KMS-11 (cell line): Measurements from ENCODE around the gene IL15.

Source experiments
- H2AFZ ChIP-seq: fragments of 200-600 bp; sonication (generic); 2 replicates; pipeline ENCODE4 v1.6.1; 2016; ENCODE audit warnings: antibody characterized with exemption, mixed run types, low read depth
- H3K27ac ChIP-seq: fragments of 200-600 bp; sonication (generic); 2 replicates; pipeline ENCODE4 v1.6.1; 2016; ENCODE audit warnings: mild to moderate bottlenecking, mixed run types
- H3K27me3 ChIP-seq: fragments of 200-600 bp; sonication (generic); 2 replicates; pipeline ENCODE4 v1.6.1; 2017; ENCODE audit warnings: mild to moderate bottlenecking, low read depth, mixed run types, moderate library complexity; ENCODE audit not compliant: insufficient read depth
- H3K36me3 ChIP-seq: fragments of 200-600 bp; sonication (generic); 2 replicates; pipeline ENCODE4 v1.6.1; 2017; ENCODE audit warnings: mild to moderate bottlenecking, mixed run types; ENCODE audit not compliant: insufficient read depth
- H3K4me1 ChIP-seq: fragments of 200-600 bp; sonication (generic); 2 replicates; pipeline ENCODE4 v1.6.1; 2016; ENCODE audit warnings: mild to moderate bottlenecking, low read depth, mixed run types; ENCODE audit not compliant: poor library complexity, severe bottlenecking
- H3K4me2 ChIP-seq: fragments of 200-600 bp; sonication (generic); 2 replicates; pipeline ENCODE4 v1.7.0; 2016; ENCODE audit warnings: mild to moderate bottlenecking, mixed run types
- H3K4me3 ChIP-seq: fragments of 200-600 bp; sonication (generic); IDR thresholded peaks from 2 replicates; pipeline ENCODE4 v1.6.1; 2017; ENCODE audit warnings: low read depth, low read length, mixed read lengths; ENCODE audit not compliant: insufficient read depth
- H3K79me2 ChIP-seq: fragments of 200-600 bp; sonication (generic); 2 replicates; pipeline ENCODE4 v1.6.1; 2016; ENCODE audit warnings: low read depth, mixed run types; ENCODE audit not compliant: insufficient read depth
- H3K9ac ChIP-seq: fragments of 200-600 bp; sonication (generic); 2 replicates; pipeline ENCODE4 v1.6.1; 2016; ENCODE audit warnings: mild to moderate bottlenecking, mixed run types
- H4K20me1 ChIP-seq: fragments of 200-600 bp; sonication (generic); 2 replicates; pipeline ENCODE4 v1.6.1; 2016; ENCODE audit warnings: mild to moderate bottlenecking, mixed run types; ENCODE audit not compliant: insufficient read depth
- TF ChIP-seq, protein P1 (sequence below): fragments of 200-600 bp; sonication (generic); conservative IDR thresholded peaks from 2 replicates; pipeline ENCODE4 v1.6.1; 2017; ENCODE audit warnings: low read depth, mild to moderate bottlenecking, antibody characterized with exemption, low read length, moderate library complexity, mixed read lengths

Gene IL15

DNA sequence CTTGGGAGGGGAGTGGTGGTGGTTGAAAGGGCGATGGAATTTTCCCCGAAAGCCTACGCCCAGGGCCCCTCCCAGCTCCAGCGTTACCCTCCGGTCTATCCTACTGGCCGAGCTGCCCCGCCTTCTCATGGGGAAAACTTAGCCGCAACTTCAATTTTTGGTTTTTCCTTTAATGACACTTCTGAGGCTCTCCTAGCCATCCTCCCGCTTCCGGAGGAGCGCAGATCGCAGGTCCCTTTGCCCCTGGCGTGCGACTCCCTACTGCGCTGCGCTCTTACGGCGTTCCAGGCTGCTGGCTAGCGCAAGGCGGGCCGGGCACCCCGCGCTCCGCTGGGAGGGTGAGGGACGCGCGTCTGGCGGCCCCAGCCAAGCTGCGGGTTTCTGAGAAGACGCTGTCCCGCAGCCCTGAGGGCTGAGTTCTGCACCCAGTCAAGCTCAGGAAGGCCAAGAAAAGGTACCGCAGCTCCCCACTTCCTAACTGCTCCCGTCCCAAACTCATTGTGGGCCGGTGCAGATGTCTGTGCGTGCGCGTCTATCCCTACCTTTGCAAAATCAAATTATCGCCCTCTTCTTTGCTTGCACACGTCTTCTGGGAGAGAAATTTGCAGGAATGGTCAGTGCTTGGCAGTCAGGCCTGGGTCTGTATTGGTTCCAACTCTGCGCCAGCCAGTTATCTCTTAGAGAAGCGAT, 533 bp downstream of the IL15 start:
- H3K4me2 ChIP-seq, result peak overlapping the region; percentile 86
- peak overlapping the region; percentile 77 for H3K9ac ChIP-seq
- H2AFZ ChIP-seq, result peak overlapping the region; percentile 100
- H3K36me3 ChIP-seq, result no peaks in the 10 kb centered on the region
- H3K79me2 ChIP-seq, result no peaks in the 10 kb centered on the region
- H3K4me3 ChIP-seq, result no peak overlapping the region
- H4K20me1 ChIP-seq, result no peaks in the 10 kb centered on the region
- H3K27me3 ChIP-seq, result no peaks in the 10 kb centered on the region
- TF ChIP-seq, protein P1, sequence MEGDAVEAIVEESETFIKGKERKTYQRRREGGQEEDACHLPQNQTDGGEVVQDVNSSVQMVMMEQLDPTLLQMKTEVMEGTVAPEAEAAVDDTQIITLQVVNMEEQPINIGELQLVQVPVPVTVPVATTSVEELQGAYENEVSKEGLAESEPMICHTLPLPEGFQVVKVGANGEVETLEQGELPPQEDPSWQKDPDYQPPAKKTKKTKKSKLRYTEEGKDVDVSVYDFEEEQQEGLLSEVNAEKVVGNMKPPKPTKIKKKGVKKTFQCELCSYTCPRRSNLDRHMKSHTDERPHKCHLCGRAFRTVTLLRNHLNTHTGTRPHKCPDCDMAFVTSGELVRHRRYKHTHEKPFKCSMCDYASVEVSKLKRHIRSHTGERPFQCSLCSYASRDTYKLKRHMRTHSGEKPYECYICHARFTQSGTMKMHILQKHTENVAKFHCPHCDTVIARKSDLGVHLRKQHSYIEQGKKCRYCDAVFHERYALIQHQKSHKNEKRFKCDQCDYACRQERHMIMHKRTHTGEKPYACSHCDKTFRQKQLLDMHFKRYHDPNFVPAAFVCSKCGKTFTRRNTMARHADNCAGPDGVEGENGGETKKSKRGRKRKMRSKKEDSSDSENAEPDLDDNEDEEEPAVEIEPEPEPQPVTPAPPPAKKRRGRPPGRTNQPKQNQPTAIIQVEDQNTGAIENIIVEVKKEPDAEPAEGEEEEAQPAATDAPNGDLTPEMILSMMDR, result no peak
- H3K27ac ChIP-seq, result peak overlapping the region; percentile 51
- H3K4me1 ChIP-seq, result peaks cover 18% of the 10 kb centered on the region

DNA sequence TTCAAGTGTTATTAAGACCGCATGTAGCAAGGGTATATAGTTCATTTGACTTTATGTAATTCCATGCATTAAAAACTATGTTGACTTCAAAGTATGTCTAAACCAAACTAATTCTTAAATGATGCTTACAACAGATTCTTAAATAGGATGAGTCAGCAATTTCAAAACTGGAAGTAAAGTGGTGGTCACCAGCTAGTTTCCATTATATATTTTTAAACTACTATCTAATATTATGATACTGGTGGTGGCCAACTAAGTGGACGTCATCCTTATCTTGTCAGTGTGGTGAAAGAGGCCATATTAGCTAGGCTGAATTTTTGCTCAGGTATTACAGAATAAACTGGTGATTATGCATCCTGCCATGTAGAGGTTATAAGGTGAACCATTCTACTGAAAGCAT, 1.2 kb downstream of the IL15 start:
- no peaks in the 10 kb centered on the region for H4K20me1 ChIP-seq
- H3K79me2 ChIP-seq, result no peaks in the 10 kb centered on the region
- peaks cover 18% of the 10 kb centered on the region for H3K4me1 ChIP-seq
- peak overlapping the region; percentile 86 for H3K4me2 ChIP-seq
- peak overlapping the region; percentile 77; the same call in 1 of the 2 replicates for H3K9ac ChIP-seq
- H3K27ac ChIP-seq, result peak overlapping the region; percentile 51; the same call in 1 of the 2 replicates
- no peaks in the 10 kb centered on the region for H3K36me3 ChIP-seq
- TF ChIP-seq, protein P1, result no peak
- peak overlapping the region; percentile 100; the same call in 1 of the 2 replicates for H2AFZ ChIP-seq
- no peaks in the 10 kb centered on the region for H3K27me3 ChIP-seq
- H3K4me3 ChIP-seq, result no peak overlapping the region

DNA sequence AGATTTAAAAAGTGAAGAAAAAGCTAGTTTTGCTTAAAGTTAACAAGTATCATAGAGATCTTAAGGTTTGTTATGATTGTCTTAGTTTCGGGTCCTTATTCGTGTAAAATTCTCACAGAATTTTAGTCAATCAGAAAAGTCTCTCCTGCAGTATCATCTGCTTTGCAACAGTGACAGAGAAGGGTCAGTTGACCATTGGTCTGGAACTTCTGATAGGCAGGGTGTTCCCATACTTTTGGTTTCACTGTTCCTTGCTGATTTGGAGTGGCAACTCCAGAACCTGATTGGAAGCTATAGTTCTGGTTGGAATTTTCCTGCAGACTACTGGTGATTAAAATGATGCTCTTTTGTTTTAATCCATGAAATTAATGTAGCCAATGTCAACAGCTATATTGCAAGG, 1.8 kb downstream of the IL15 start:
- Histone ChIP-seq H4K20me1 (no peaks in the 10 kb centered on the region), H2AFZ (no peak overlapping the region), H3K4me3 (no peak overlapping the region), H3K27me3 (no peaks in the 10 kb centered on the region), H3K27ac (no peak overlapping the region), H3K79me2 (no peaks in the 10 kb centered on the region), H3K36me3 (no peaks in the 10 kb centered on the region), H3K4me1 (peaks cover 18% of the 10 kb centered on the region), H3K9ac (no peak overlapping the region), H3K4me2 (peak overlapping the region; percentile 86; the same call in 1 of the 2 replicates)
- TF ChIP-seq, protein P1, result no peak

DNA sequence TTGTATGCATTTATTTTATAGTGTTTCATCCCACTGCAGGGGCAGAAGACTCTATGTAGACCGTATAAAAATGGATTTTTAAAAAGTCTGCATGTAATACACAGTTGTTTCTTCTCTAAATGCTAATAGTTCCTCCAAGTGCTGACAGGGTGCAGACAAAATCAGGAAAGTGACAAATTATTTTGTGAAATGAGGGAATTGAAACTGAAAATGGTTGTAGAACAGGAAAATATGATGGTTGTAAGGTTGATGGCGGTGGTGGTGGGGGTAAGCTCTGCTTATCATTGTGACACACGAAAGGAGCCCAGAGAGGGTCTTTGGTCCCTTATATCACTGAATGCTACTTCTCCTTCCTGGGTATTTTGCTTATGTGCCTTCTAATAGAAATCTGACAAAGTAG, 4.3 kb downstream of the IL15 start:
- Histone ChIP-seq H3K27ac (no peak overlapping the region), H3K4me1 (peaks cover 17% of the 10 kb centered on the region), H3K36me3 (no peaks in the 10 kb centered on the region), H3K79me2 (no peaks in the 10 kb centered on the region), H4K20me1 (no peaks in the 10 kb centered on the region), H3K9ac (no peak overlapping the region), H3K27me3 (no peaks in the 10 kb centered on the region), H3K4me3 (no peak overlapping the region), H2AFZ (no peak overlapping the region), H3K4me2 (no peak overlapping the region)
- TF ChIP-seq, protein P1, result no peak
